A549 treated with Hydrocortisone at 1 μM for 4 hours (cell line): Measurements from ENCODE around the gene PRKAR2A. TPM values are rescaled to one million over a fixed set of nuclear protein-coding genes. Genes with fewer than 3 reads are reported as not detected.

Source experiments
- total RNA-seq: library from RNA; stranded (reverse); fragments of 200-300 nt; extraction: Qiagen RNA extraction; gene quantifications from 5 replicates; pipeline ENCODE4 v1.2.3, GENCODE V29; 2022

PRKAR2A gene
- 15.6 to 21.7 TPM (median 19.1 TPM) in 5 replicates for total RNA-seq

DNA sequence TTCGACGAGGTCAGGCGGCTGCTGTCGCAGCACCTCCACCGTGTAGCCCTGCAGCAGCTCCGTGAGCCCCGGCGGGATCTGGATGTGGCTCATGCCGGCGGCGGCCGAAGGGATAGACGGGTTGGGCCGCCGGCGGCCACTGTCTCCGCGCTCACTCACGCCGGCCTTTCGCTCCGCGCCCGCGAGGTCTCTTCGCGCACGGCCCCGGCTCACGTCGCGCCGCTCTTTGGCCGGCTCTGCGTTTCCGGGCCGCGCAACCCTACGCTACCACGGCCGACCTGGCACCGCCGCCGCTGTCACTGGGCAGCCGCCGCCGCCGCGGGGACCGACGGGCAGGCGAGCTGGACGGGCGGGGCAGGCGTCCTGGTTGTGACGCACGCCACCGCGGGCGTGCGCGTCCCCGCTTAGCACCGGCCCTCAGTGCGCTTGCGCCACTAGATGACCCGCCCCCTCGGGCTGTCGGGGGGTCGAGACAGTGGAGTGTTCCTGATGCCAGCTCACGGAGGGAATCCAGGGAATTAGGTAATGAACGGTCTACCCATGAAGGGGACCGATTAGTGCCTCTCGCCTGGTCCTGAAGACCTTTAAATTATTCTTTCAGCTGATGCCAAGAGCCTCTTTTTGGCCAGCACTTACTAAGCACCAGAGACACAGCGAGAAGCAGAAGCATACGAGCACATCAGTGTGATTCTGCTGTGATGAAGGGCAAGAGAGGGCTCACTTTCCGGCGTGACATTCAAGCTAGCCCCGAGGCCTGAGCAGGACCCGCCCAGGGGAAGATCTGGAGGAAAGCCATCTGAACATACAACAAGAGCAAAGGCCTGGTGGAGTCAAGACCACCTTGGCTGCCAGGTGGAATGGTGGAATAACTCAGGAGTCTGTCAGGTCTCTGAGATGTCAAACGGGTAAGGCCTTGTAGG, at the start of gene PRKAR2A:
TSS of gene PRKAR2A (minus strand) at position 371 of the 920 bp plus-strand sequence. CDS start at position 93, 278 bp downstream.

DNA sequence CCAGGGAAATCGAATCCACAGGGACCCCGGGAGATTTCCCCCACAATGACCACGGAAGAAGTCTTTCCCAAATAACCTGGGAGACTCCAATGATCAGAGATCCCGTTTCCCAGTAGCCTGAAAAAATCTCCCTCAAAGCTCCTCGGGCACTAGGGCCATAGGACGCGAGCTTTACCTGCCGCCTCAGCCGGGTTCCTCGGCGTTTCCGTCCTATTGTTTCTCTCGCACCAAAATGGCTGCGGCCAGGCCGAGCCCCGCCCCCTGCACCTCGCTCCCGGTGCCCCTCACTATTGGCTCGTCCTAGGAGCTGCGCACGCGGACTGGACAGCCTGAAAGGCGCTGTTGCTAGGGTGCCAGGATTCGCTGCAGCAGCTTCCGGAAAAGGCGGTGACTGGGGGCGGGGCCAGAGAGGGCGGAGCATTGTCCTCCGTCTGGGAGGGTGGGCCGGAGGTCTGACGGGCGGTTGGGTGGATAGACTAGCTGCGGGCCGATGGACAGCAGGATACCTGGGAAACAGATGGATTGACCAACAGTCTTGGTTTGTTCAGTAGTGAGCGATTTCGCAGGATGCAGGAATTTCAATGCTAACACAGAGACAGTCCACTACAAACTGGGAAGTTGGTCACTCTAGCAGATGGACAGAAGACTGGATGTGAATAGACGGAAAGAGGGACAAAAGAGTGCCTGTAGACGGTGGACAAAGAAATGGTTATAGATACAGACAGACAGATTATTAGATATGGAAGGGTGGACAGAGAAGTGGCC, 130.5 kb downstream of the PRKAR2A start, which contains the start of gene IP6K2:
TSS of gene IP6K2 (minus strand) at position 240 of the 765 bp plus-strand sequence. CDS start 21,930 bp downstream, outside the sequence.

Other genes starting within 250 kb of the PRKAR2A start
- gene UQCRC1, start 238.2 kb downstream of the PRKAR2A start, total RNA-seq: 167 to 233 TPM (median 172 TPM) in 5 replicates
- gene TMEM89, start 226.1 kb downstream of the PRKAR2A start, total RNA-seq: 0.21 to 0.23 TPM in 2 of 5 replicates, not detected in the others
- gene SLC26A6, start 212.4 kb downstream of the PRKAR2A start, total RNA-seq: 14.6 to 16.8 TPM (median 15.2 TPM) in 5 replicates
- gene CELSR3, start 185.0 kb downstream of the PRKAR2A start, total RNA-seq: 3.7 to 4.5 TPM (median 4.3 TPM) in 5 replicates
- 8.0 to 11.4 TPM (median 9.5 TPM) in 5 replicates for gene NCKIPSD, start 162.0 kb downstream of the PRKAR2A start, total RNA-seq
- gene IP6K2, start 130.7 kb downstream of the PRKAR2A start, total RNA-seq: 48.8 to 54.4 TPM (median 52.6 TPM) in 5 replicates
- 10.3 to 12.0 TPM (median 11.3 TPM) in 5 replicates for gene SLC25A20, start 51.0 kb upstream of the PRKAR2A start, total RNA-seq
- gene ARIH2, start 71.0 kb upstream of the PRKAR2A start, total RNA-seq: 52.5 to 66.6 TPM (median 58.1 TPM) in 5 replicates
- 12.2 to 20.2 TPM (median 17.5 TPM) in 5 replicates for gene P4HTM, start 142.4 kb upstream of the PRKAR2A start, total RNA-seq
- 65.0 to 73.0 TPM (median 69.3 TPM) in 5 replicates for gene WDR6, start 159.5 kb upstream of the PRKAR2A start, total RNA-seq
- gene DALRD3, start 170.7 kb upstream of the PRKAR2A start, total RNA-seq: 20.3 to 25.8 TPM (median 24.4 TPM) in 5 replicates
- 49.6 to 89.0 TPM (median 87.8 TPM) in 5 replicates for gene NDUFAF3, start 174.2 kb upstream of the PRKAR2A start, total RNA-seq
- 147 to 182 TPM (median 153 TPM) in 5 replicates for gene IMPDH2, start 181.5 kb upstream of the PRKAR2A start, total RNA-seq
- gene QRICH1, start 246.2 kb upstream of the PRKAR2A start, total RNA-seq: 35.1 to 42.1 TPM (median 35.9 TPM) in 5 replicates